Keratinocyte (primary cell): ENCODE measurements around the gene ZFP2. TPM values are rescaled to one million over a fixed set of nuclear protein-coding genes. Genes with fewer than 3 reads are reported as not detected.

Source experiments
- DNase-seq: peaks from one replicate; pipeline ENCODE4 v3.0.0-alpha.2; 2011; ENCODE audit warnings: low read depth, missing footprints, low spot score
- FAIRE-seq: peaks from 2 replicates; lab custom pipeline; 2011; peaks lifted over from hg19 to GRCh38; lab: Jason Lieb, UNC
- H2AFZ ChIP-seq: 2 replicates; pipeline ENCODE4 v1.6.0; 2012; ENCODE audit warnings: low read length, control low read depth, inconsistent platforms; ENCODE audit not compliant: control insufficient read depth
- H3K27ac ChIP-seq: 2 replicates; pipeline ENCODE4 v1.5.1; 2011; ENCODE audit warnings: low read length; ENCODE audit not compliant: control insufficient read depth, insufficient read depth
- H3K27me3 ChIP-seq: 3 replicates; pipeline ENCODE4 v1.6.0; 2011; ENCODE audit warnings: low read length; ENCODE audit not compliant: control insufficient read depth, insufficient read depth; ENCODE audit errors: extremely low read depth
- H3K36me3 ChIP-seq, 2 experiments: 2 replicates in 1 of 2; 3 replicates in 1 of 2; pipeline ENCODE4 v1.5.1; 2011; ENCODE audit warnings: low read length in 2 of 2, mild to moderate bottlenecking in 1 of 2; ENCODE audit not compliant: control insufficient read depth in 2 of 2, insufficient read depth in 2 of 2; ENCODE audit errors: extremely low read depth in 1 of 2
- H3K4me1 ChIP-seq: 3 replicates; pipeline ENCODE4 v1.5.1; 2011; ENCODE audit warnings: low read length; ENCODE audit not compliant: control insufficient read depth, insufficient read depth; ENCODE audit errors: extremely low read depth
- H3K4me2 ChIP-seq: 3 replicates; pipeline ENCODE4 v1.6.0; 2011; ENCODE audit warnings: low read depth, low read length; ENCODE audit not compliant: control insufficient read depth, insufficient read depth; ENCODE audit errors: extremely low read depth
- H3K4me3 ChIP-seq, 3 experiments: fragments of 200-600 bp in 1 of 3; sonication (generic) in 1 of 3; 2 replicates in 2 of 3; 3 replicates in 1 of 3; pipeline ENCODE4 v1.5.1; 2011 to 2016; ENCODE audit warnings: low read length in 3 of 3, mild to moderate bottlenecking in 3 of 3, control low read depth in 2 of 3, inconsistent platforms in 1 of 3, low read depth in 1 of 3, mixed read lengths in 1 of 3, mixed run types in 1 of 3, moderate library complexity in 1 of 3; ENCODE audit not compliant: control insufficient read depth in 2 of 3, insufficient read depth in 2 of 3; ENCODE audit errors: extremely low read depth in 1 of 3
- H3K79me2 ChIP-seq: 2 replicates; pipeline ENCODE4 v1.6.0; 2012; ENCODE audit warnings: low read length; ENCODE audit not compliant: control insufficient read depth, insufficient read depth
- H3K9ac ChIP-seq: 3 replicates; pipeline ENCODE4 v1.6.0; 2011; ENCODE audit warnings: low read length; ENCODE audit not compliant: control insufficient read depth, insufficient read depth; ENCODE audit errors: extremely low read depth
- H3K9me1 ChIP-seq: 3 replicates; pipeline ENCODE4 v1.6.0; 2011; ENCODE audit warnings: low read length; ENCODE audit not compliant: control insufficient read depth, insufficient read depth; ENCODE audit errors: extremely low read depth
- H3K9me3 ChIP-seq: 2 replicates; pipeline ENCODE4 v1.5.1; 2012; ENCODE audit warnings: low read depth, low read length; ENCODE audit not compliant: control insufficient read depth
- H4K20me1 ChIP-seq: 3 replicates; pipeline ENCODE4 v1.6.0; 2011; ENCODE audit warnings: low read length; ENCODE audit not compliant: control insufficient read depth, insufficient read depth; ENCODE audit errors: extremely low read depth
- CTCF ChIP-seq, 3 experiments: IDR thresholded peaks in 1 of 3; conservative IDR thresholded peaks in 1 of 3; optimal IDR thresholded peaks in 1 of 3; 2 replicates in 2 of 3; 3 replicates in 1 of 3; pipeline versions ENCODE3 to v1.5.1; 2011; ENCODE audit warnings: low read length in 3 of 3, mild to moderate bottlenecking in 3 of 3, moderate library complexity in 2 of 3, control low read depth in 1 of 3, inconsistent platforms in 1 of 3; ENCODE audit not compliant: insufficient read depth in 2 of 3; ENCODE audit errors: extremely low read depth in 1 of 3
- EZH2 ChIP-seq: IDR thresholded peaks from one replicate; pipeline ENCODE4 v1.6.1; 2012; ENCODE audit warnings: inconsistent platforms, mild to moderate bottlenecking, low read length, moderate library complexity
- dilution Hi-C: fragments of 300-500 bp; cut with MboI; formaldehyde crosslinking; loops from one replicate; pipeline ENCODE4 v1.7.0; 2020; ENCODE audit warnings: low sequenced_read_pairs; ENCODE audit not compliant: extremely low pct_ligation_motif_present
- polyA plus RNA-seq, 5 experiments: library from polyadenylated mRNA; depleted of rRNA in 3 of 5; stranded (reverse) in 3 of 5; stranded (forward) in 1 of 5; unstranded in 1 of 5; fragments of >200 nt; gene quantifications; 1 replicate in 1 of 5; 2 replicates in 3 of 5; 3 replicates in 1 of 5; pipeline versions ENCODE4 v1.2.1 to v1.2.3, GENCODE V29; 2011 to 2012; ENCODE audit warnings: missing spikeins in 2 of 5, low read depth in 1 of 5, low replicate concordance in 1 of 5

ZFP2 gene
- polyA plus RNA-seq, 1 donor (not counting 4 experiments of a cell fraction or from before 2014, with no cell fraction given): 0.52 TPM

GRCh38 chr5:178861627-178862026 lies 34.1 kb upstream of the ZFP2 start:
- H3K79me2 ChIP-seq: peaks cover 23% of the 10 kb centered on the region
- H3K4me1 ChIP-seq: peaks cover 6% of the 10 kb centered on the region
- H3K36me3 ChIP-seq: peaks cover 4 to 11% of the 10 kb centered on the region in 2 experiments
- DNase-seq (no peak), FAIRE-seq (no peak)
- no peaks in the 10 kb centered on the region for H3K27me3 ChIP-seq
- no peak overlapping the region for H2AFZ ChIP-seq
- H3K9me3 ChIP-seq: peaks cover 2% of the 10 kb centered on the region
- dilution Hi-C loops: no loop called here
- no peaks in the 10 kb centered on the region for H4K20me1 ChIP-seq
- no peak for TF ChIP-seq CTCF (optimal IDR thresholded peaks at IDR 0.05 in 1 of 3, IDR thresholded peaks at IDR 0.05 in 1 of 3, conservative IDR thresholded peaks at IDR 0.05 in 1 of 3; ENCODE audit: extremely low read depth in 1 of 3, insufficient read depth in 2 of 3, low read length in 3 of 3)
- TF ChIP-seq EZH2: no peak
- H3K9me1 ChIP-seq: no peaks in the 10 kb centered on the region
- peak overlapping the region in 2 of 3 experiments; percentile 3 to 32 for H3K4me3 ChIP-seq
- no peak overlapping the region for H3K9ac ChIP-seq
- H3K27ac ChIP-seq: no peak overlapping the region
- peak overlapping the region; percentile 70 for H3K4me2 ChIP-seq

- H3K4me1 ChIP-seq: no peaks in the 10 kb centered on the region
- FAIRE-seq (no peak), DNase-seq (no peak)
- H3K4me2 ChIP-seq: no peak overlapping the region
- H3K9me1 ChIP-seq: no peaks in the 10 kb centered on the region
- dilution Hi-C loops: no loop called here
- no peak overlapping the region for H3K9ac ChIP-seq
- peaks cover 16% of the 10 kb centered on the region for H3K79me2 ChIP-seq
- no peak overlapping the region for H3K4me3 ChIP-seq
- peaks cover 2% of the 10 kb centered on the region for H3K9me3 ChIP-seq
- no peak overlapping the region for H3K27ac ChIP-seq
- H4K20me1 ChIP-seq: no peaks in the 10 kb centered on the region
- no peak overlapping the region for H2AFZ ChIP-seq
- TF ChIP-seq CTCF (optimal IDR thresholded peaks at IDR 0.05 in 1 of 3, IDR thresholded peaks at IDR 0.05 in 1 of 3, conservative IDR thresholded peaks at IDR 0.05 in 1 of 3; ENCODE audit: extremely low read depth in 1 of 3, insufficient read depth in 2 of 3, low read length in 3 of 3): no peak
- no peak for TF ChIP-seq EZH2
- peaks cover 21 to 26% of the 10 kb centered on the region in 2 experiments for H3K36me3 ChIP-seq
- no peaks in the 10 kb centered on the region for H3K27me3 ChIP-seq
Observed at GRCh38 chr5:178866946-178867345, 28.8 kb upstream of the ZFP2 start.
